Type B pancreatic cell (in vitro differentiated cells): Measurements from ENCODE around the gene SSPN. TPM values are rescaled to one million over a fixed set of nuclear protein-coding genes. Genes with fewer than 3 reads are reported as not detected.

Experiments
- DNase-seq: peaks from one replicate; pipeline ENCODE4 v3.0.0; 2021; ENCODE audit warnings: mixed read lengths; ENCODE audit not compliant: unreplicated experiment; ENCODE audit errors: extremely low spot score
- H3K27ac Mint-ChIP-seq: 2 replicates; pipeline ENCODE4 v1.8.0; 2021; ENCODE audit warnings: mild to moderate bottlenecking, mixed read lengths
- H3K27me3 Mint-ChIP-seq: 2 replicates; pipeline ENCODE4 v1.8.0; 2021; ENCODE audit warnings: mixed read lengths
- H3K36me3 Mint-ChIP-seq: 2 replicates; pipeline ENCODE4 v1.8.0; 2021; ENCODE audit warnings: mixed read lengths
- H3K4me1 Mint-ChIP-seq: one replicate; pipeline ENCODE4 v1.8.0; 2021; ENCODE audit warnings: mixed read lengths; ENCODE audit not compliant: unreplicated experiment
- H3K4me3 Mint-ChIP-seq: 2 replicates; pipeline ENCODE4 v1.8.0; 2021; ENCODE audit warnings: mild to moderate bottlenecking, mixed read lengths
- H3K9me3 Mint-ChIP-seq: 2 replicates; pipeline ENCODE4 v1.8.0; 2021; ENCODE audit warnings: mixed read lengths
- total RNA-seq: library from RNA; stranded (reverse); gene quantifications from 2 replicates; pipeline ENCODE4 v1.2.1, GENCODE V29; 2021; ENCODE audit warnings: low replicate concordance
- TF ChIP-seq, protein P1 (sequence below): fragments of 200-600 bp; sonication (generic); conservative IDR thresholded peaks from 2 replicates; pipeline ENCODE4 v1.5.0; 2021; ENCODE audit warnings: antibody characterized with exemption, mild to moderate bottlenecking

Gene SSPN
- total RNA-seq, 1 donor from 2014 or later = 11.3 TPM

DNA sequence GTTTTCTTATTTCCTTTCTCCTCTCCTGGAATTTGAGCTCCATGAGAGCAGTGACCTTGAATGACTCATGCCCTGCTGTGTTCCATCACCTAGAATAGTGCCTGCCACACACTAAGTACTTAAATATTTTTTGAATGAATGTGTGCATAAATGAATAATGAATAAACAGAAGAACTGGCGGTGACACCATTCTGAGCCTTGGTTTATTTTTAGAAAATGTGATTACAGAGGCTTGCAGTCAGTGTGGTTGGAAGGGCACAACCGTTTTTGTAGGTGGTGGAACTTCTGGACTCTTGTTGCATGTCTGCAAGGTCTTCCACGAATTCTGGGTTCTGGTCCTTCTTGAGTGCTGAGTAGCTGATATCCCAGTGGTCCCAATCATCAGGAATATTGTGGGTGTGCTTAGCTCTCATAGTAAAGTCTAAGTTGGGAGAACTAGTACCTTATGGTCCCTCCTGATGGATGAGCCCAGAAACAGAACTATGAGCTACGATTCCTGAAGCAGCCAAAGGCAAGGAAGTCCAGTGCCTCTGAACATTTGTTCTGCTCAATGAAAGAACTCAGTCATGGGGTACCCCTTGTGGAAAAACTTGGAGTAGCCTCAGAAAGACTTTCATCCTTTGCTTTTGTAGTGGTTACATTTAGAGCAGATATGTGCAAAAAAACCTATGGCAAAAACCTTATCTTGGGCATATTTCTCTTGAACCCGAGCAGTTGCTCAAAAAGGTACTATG is 41.8 kb upstream of the SSPN start:
- no peak for DNase-seq
- TF ChIP-seq, protein P1, sequence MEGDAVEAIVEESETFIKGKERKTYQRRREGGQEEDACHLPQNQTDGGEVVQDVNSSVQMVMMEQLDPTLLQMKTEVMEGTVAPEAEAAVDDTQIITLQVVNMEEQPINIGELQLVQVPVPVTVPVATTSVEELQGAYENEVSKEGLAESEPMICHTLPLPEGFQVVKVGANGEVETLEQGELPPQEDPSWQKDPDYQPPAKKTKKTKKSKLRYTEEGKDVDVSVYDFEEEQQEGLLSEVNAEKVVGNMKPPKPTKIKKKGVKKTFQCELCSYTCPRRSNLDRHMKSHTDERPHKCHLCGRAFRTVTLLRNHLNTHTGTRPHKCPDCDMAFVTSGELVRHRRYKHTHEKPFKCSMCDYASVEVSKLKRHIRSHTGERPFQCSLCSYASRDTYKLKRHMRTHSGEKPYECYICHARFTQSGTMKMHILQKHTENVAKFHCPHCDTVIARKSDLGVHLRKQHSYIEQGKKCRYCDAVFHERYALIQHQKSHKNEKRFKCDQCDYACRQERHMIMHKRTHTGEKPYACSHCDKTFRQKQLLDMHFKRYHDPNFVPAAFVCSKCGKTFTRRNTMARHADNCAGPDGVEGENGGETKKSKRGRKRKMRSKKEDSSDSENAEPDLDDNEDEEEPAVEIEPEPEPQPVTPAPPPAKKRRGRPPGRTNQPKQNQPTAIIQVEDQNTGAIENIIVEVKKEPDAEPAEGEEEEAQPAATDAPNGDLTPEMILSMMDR = no peak
- Mint-ChIP-seq H3K9me3 (peaks cover 4% of the 10 kb centered on the region), H3K27me3 (peaks cover 21% of the 10 kb centered on the region), H3K36me3 (peaks cover 4% of the 10 kb centered on the region), H3K4me3 (no peak overlapping the region), H3K27ac (no peak overlapping the region), H3K4me1 (no peaks in the 10 kb centered on the region)

DNA sequence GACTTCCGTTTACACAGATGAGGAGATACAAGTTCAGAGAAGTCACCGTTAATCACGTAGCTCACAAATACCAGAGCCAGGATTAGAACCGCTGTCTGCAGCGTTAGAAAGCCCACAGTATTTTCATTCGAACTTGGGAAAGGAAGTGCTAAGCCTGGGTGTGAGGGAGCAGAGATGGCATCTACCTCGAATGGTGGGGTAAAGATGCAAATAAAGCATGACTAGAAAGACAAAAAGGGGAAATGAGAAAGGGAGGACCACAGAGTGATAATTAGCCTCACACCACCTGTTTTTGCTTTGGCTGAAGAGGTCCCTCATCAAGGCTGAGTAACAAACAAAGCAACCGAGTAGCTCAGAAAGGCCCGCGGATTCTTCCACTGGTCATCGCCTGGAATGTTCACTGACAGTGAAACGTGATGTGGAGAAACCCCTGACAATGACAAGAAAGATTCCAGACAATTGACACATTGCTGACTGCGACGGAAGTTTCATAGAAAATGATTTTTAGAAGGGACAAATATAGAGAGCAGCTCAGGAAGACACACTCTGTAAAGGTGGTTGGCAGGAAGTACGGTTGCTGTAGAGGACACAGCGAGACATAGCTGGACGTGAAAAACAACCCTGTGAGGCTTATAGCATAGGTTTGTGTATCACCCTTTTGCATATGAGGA is 39.0 kb upstream of the SSPN start:
- H3K4me1 Mint-ChIP-seq = no peaks in the 10 kb centered on the region
- no peak overlapping the region for H3K4me3 Mint-ChIP-seq
- DNase-seq = no peak
- H3K27me3 Mint-ChIP-seq = peaks cover 16% of the 10 kb centered on the region
- peaks cover 4% of the 10 kb centered on the region for H3K36me3 Mint-ChIP-seq
- TF ChIP-seq, protein P1 = no peak
- no peak overlapping the region for H3K27ac Mint-ChIP-seq
- peaks cover 4% of the 10 kb centered on the region for H3K9me3 Mint-ChIP-seq

DNA sequence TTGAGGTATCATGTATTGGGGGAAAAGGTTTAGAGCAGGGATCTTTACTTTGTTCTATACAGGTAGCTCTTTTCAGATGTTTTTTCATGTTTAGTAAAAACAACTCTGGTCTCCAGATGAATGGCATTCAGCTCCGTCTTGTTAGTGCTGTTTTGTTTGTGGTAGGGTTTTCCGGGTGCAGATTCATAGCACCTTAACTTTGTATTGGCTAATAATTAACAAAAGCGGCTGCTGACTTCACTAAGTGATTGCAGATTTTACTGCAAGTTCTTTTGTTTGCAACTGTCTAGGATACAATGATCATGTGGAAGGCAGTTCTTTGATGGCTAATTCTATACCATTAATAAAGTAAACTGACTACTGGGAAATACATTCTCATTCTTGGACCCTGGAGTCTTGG is 38.4 kb upstream of the SSPN start:
- TF ChIP-seq, protein P1 = no peak
- Mint-ChIP-seq H3K36me3 (peaks cover 4% of the 10 kb centered on the region), H3K4me3 (no peak overlapping the region), H3K27me3 (peaks cover 16% of the 10 kb centered on the region), H3K9me3 (peaks cover 4% of the 10 kb centered on the region), H3K4me1 (no peaks in the 10 kb centered on the region), H3K27ac (no peak overlapping the region)
- no peak for DNase-seq

DNA sequence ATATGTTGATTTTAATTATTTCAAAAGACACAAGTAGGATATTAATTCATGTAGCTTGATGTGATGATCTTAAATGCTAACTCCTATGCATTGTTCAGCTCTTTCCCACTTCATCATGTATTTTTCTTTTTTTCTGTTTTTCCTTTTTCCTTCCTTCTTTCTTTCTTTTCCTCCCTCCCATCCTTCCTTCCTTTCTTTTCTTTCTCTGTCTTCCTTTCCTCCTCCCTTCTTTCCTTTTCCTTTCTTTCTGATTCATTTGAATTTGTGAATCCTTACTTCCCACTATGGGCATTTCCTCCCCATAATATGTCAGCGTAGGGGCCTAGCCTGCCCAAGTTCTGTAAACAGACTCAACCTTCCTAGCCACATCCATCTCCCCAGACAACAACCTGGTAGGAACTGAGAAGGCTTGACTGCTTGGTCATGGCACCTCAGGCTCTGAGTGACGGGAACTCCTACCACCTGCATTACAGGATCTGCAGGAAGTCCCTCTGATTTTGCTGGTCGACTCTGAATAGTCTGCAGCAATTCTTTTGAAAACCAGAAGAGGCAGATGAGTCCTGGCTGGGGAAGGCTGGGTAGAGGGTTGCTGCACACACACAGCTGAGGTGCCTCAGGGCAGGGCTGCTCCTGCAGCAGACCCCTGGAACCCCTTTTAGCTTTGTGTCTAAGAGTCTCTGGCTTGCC is 37.2 kb upstream of the SSPN start:
- H3K9me3 Mint-ChIP-seq = peaks cover 4% of the 10 kb centered on the region

DNA sequence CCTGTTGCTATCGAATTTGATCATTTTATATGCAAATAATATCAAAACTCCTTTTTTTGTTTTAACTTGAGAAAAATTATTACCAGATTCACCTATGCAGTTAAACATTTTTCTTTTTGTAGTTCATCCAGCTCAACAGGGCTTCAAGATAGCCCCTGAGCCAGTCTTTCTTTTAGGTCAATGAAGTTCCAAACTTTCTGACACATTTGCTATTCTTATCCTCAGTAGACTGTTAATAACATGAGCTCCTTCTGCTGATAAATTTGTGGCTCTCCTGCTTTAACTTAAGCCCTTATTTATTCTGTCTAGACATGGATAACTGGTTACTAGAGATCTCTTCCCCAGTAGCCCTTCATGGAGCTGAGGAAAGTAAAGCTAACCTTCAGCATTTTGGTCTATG is 33.2 kb upstream of the SSPN start:
- no peak for DNase-seq
- Mint-ChIP-seq H3K9me3 (peaks cover 4% of the 10 kb centered on the region), H3K4me1 (no peaks in the 10 kb centered on the region), H3K27ac (no peak overlapping the region), H3K27me3 (peaks cover 11% of the 10 kb centered on the region), H3K36me3 (peaks cover 4% of the 10 kb centered on the region), H3K4me3 (no peak overlapping the region)
- TF ChIP-seq, protein P1 = no peak

More for the DNA sequence above, 37.2 kb upstream of the SSPN start:
- peak overlapping the region; percentile 42 for H3K4me3 Mint-ChIP-seq
- DNase-seq = no peak
- peaks cover 22% of the 10 kb centered on the region for H3K27me3 Mint-ChIP-seq
- no peaks in the 10 kb centered on the region for H3K4me1 Mint-ChIP-seq
- H3K27ac Mint-ChIP-seq = peak overlapping the region; percentile 93
- TF ChIP-seq, protein P1 = no peak
- H3K36me3 Mint-ChIP-seq = peaks cover 4% of the 10 kb centered on the region
